HCT116 (cell line): ENCODE measurements around the gene MCC.

Source experiments
- ATF3 ChIP-seq: IDR thresholded peaks from 2 replicates; pipeline ENCODE4 v1.6.1; 2012
- CBX3 ChIP-seq: IDR thresholded peaks from 2 replicates; pipeline ENCODE4 v1.6.1; 2012; ENCODE audit warnings: low read depth
- CTCF ChIP-seq, 3 experiments: fragments of 200-600 bp in 1 of 3; sonication (generic) in 1 of 3; IDR thresholded peaks in 2 of 3; conservative IDR thresholded peaks in 1 of 3; 2 replicates each; pipeline ENCODE4 v1.5.1; 2012 to 2017; ENCODE audit warnings: low read depth in 2 of 3, low read length in 2 of 3, antibody characterized with exemption in 1 of 3, borderline replicate concordance in 1 of 3, control low read depth in 1 of 3, mild to moderate bottlenecking in 1 of 3, mixed read lengths in 1 of 3, mixed run types in 1 of 3, moderate library complexity in 1 of 3; ENCODE audit not compliant: insufficient read depth in 1 of 3
- EGR1 ChIP-seq: IDR thresholded peaks from 2 replicates; pipeline ENCODE4 v1.6.1; 2012; ENCODE audit warnings: low read depth
- JUND ChIP-seq: IDR thresholded peaks from 2 replicates; pipeline ENCODE4 v1.6.1; 2012
- MAX ChIP-seq: IDR thresholded peaks from 2 replicates; pipeline ENCODE4 v1.6.1; 2012
- POLR2A ChIP-seq: IDR thresholded peaks from 2 replicates; pipeline ENCODE4 v1.7.0; 2011; ENCODE audit warnings: borderline replicate concordance; ENCODE audit not compliant: insufficient read depth, insufficient read length; ENCODE audit errors: extremely low read depth
- POLR2AphosphoS5 ChIP-seq: IDR thresholded peaks from 2 replicates; pipeline ENCODE4 v1.6.1; 2011; ENCODE audit warnings: mild to moderate bottlenecking, low read depth, low read length, moderate library complexity
- RAD21 ChIP-seq: IDR thresholded peaks from 2 replicates; pipeline ENCODE4 v1.6.1; 2012; ENCODE audit warnings: low read depth, mild to moderate bottlenecking
- REST ChIP-seq: IDR thresholded peaks from 2 replicates; pipeline ENCODE4 v1.6.1; 2012; ENCODE audit warnings: low read depth
- SIN3A ChIP-seq: IDR thresholded peaks from 2 replicates; pipeline ENCODE4 v1.6.1; 2012; ENCODE audit warnings: low read depth
- YY1 ChIP-seq: IDR thresholded peaks from 2 replicates; pipeline ENCODE4 v1.6.1; 2011; ENCODE audit warnings: low read length, low read depth, moderate library complexity, mild to moderate bottlenecking; ENCODE audit not compliant: insufficient replicate concordance; ENCODE audit errors: extremely low read depth
- ZNF274 ChIP-seq: fragments of 200-500 bp; sonication (Bioruptor generic); IDR thresholded peaks from 2 replicates; pipeline ENCODE4 v1.6.1; 2014; ENCODE audit warnings: mild to moderate bottlenecking, low read depth, low read length, inconsistent platforms

- no peak for TF ChIP-seq POLR2A
- no peak for TF ChIP-seq MAX
- no peak for TF ChIP-seq CBX3
- no peak for TF ChIP-seq EGR1
- no peak for TF ChIP-seq CTCF (IDR thresholded peaks at IDR 0.05 in 2 of 3, conservative IDR thresholded peaks at IDR 0.05 in 1 of 3; ENCODE audit: borderline replicate concordance in 1 of 3, insufficient read depth in 1 of 3, low read depth in 2 of 3, low read length in 2 of 3)
- TF ChIP-seq ATF3: no peak
- no peak for TF ChIP-seq RAD21
- no peak for TF ChIP-seq POLR2AphosphoS5
- no peak for TF ChIP-seq JUND
- TF ChIP-seq SIN3A: no peak
- TF ChIP-seq YY1: no peak
- TF ChIP-seq REST: no peak
- no peak for TF ChIP-seq ZNF274
These were observed 428.8 kb downstream of the MCC start for GRCh38 chr5:113059232-113060040.
